Measurements from ENCODE around the gene AQP2. TPM values are rescaled to one million over a fixed set of nuclear protein-coding genes. Genes with fewer than 3 reads are reported as not detected.

AQP2 gene
- total and polyA plus RNA-seq, 2 of the 13 experiments (the other 11 are each of a cell fraction or from before 2014, with no cell fraction given), result not detected

DNA sequence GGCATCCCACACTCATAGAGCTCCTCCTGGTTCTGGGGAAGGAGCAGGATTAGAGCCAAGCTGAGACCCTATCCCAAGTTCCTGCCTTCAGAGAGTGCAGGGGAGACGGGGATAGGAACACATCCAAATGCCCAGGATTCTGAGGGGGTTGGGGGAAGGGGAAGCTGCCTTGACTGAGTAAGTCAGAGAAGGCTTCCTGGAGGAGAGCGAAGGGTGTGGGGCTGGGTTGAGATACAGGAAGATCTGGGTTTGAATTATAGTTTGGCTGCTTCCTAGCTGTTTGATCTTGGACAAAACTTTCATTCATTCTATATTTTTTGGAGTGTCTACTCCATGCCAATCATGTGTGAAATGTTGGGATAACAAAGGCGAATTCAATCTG, 8.0 kb upstream of the AQP2 start (continued):
- TF ChIP-seq ZBTB38 (CRISPR knock-in tag; IDR thresholded peaks at IDR 0.05) (no peak), ZMAT3 (CRISPR knock-in tag; conservative IDR thresholded peaks at IDR 0.05) (no peak)
- TF ChIP-seq, protein P1, sequence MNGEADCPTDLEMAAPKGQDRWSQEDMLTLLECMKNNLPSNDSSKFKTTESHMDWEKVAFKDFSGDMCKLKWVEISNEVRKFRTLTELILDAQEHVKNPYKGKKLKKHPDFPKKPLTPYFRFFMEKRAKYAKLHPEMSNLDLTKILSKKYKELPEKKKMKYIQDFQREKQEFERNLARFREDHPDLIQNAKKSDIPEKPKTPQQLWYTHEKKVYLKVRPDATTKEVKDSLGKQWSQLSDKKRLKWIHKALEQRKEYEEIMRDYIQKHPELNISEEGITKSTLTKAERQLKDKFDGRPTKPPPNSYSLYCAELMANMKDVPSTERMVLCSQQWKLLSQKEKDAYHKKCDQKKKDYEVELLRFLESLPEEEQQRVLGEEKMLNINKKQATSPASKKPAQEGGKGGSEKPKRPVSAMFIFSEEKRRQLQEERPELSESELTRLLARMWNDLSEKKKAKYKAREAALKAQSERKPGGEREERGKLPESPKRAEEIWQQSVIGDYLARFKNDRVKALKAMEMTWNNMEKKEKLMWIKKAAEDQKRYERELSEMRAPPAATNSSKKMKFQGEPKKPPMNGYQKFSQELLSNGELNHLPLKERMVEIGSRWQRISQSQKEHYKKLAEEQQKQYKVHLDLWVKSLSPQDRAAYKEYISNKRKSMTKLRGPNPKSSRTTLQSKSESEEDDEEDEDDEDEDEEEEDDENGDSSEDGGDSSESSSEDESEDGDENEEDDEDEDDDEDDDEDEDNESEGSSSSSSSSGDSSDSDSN (CRISPR knock-in tag; IDR thresholded peaks at IDR 0.05), result no peak

- peaks cover 3 to 9% of the 10 kb centered on the region in 2 experiments; a peak in 3 of 5 replicates for H3K27me3 ChIP-seq (ENCODE audit: control insufficient read depth in 1 of 2, insufficient read depth in 2 of 2, low read length in 2 of 2)
- H3K4me1 ChIP-seq (ENCODE audit: insufficient read depth, low read length), result peaks cover 29% of the 10 kb centered on the region
- 54% methylated on average over 10 of the region's 14 CpGs for WGBS (ENCODE audit: low lambda C conversion rate)
- TF ChIP-seq SP140L (CRISPR knock-in tag; IDR thresholded peaks at IDR 0.05; ENCODE audit: borderline replicate concordance), result no peak
- TF ChIP-seq NFYB (CRISPR knock-in tag; IDR thresholded peaks at IDR 0.05), result no peak
- no peak for TF ChIP-seq ZNF800 (CRISPR knock-in tag; IDR thresholded peaks at IDR 0.05)
- TF ChIP-seq MIER3 (CRISPR knock-in tag; IDR thresholded peaks at IDR 0.05; ENCODE audit: borderline replicate concordance), result no peak
- TF ChIP-seq RCOR2 (CRISPR knock-in tag; IDR thresholded peaks at IDR 0.05), result no peak
- TF ChIP-seq TBP (CRISPR knock-in tag; IDR thresholded peaks at IDR 0.05), result no peak
- TF ChIP-seq, protein P2, sequence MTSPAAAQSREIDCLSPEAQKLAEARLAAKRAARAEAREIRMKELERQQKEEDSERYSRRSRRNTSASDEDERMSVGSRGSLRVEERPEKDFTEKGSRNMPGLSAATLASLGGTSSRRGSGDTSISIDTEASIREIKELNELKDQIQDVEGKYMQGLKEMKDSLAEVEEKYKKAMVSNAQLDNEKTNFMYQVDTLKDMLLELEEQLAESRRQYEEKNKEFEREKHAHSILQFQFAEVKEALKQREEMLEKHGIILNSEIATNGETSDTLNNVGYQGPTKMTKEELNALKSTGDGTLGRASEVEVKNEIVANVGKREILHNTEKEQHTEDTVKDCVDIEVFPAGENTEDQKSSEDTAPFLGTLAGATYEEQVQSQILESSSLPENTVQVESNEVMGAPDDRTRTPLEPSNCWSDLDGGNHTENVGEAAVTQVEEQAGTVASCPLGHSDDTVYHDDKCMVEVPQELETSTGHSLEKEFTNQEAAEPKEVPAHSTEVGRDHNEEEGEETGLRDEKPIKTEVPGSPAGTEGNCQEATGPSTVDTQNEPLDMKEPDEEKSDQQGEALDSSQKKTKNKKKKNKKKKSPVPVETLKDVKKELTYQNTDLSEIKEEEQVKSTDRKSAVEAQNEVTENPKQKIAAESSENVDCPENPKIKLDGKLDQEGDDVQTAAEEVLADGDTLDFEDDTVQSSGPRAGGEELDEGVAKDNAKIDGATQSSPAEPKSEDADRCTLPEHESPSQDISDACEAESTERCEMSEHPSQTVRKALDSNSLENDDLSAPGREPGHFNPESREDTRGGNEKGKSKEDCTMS (CRISPR knock-in tag; conservative IDR thresholded peaks at IDR 0.05), result no peak
- no peak for TF ChIP-seq TAF1 (CRISPR knock-in tag; IDR thresholded peaks at IDR 0.05)
- no peak for TF ChIP-seq ZNF792 (CRISPR knock-in tag; IDR thresholded peaks at IDR 0.05)
- TF ChIP-seq ATF6 (CRISPR knock-in tag; conservative IDR thresholded peaks at IDR 0.05), result no peak
- no peak for TF ChIP-seq ZNF670 (CRISPR knock-in tag; IDR thresholded peaks at IDR 0.05; ENCODE audit: borderline replicate concordance)
- TF ChIP-seq ZNF333 (CRISPR knock-in tag; IDR thresholded peaks at IDR 0.05; ENCODE audit: borderline replicate concordance), result no peak
- no peak overlapping the region for H3K4me2 ChIP-seq (ENCODE audit: low read depth, low read length)
- intact Hi-C loops (cut with micrococcal nuclease; ENCODE audit: unreplicated experiment), result loop anchor here (10.0 kb wide), 1 partner anchor 78 kb away; no protein-coding TSS in a partner anchor
- DNase-seq (ENCODE audit: low spot score), result no peak
- ATAC-seq, result no peak
- BruUV-seq (replicated peaks), result no TSS peak
- no peak overlapping the region for H2AFZ ChIP-seq (ENCODE audit: low read length)
- H3K36me3 ChIP-seq (replicated peaks in 1 of 2; ENCODE audit: control insufficient read depth in 1 of 2, insufficient read depth in 2 of 2, low read length in 2 of 2), result no peaks in the 10 kb centered on the region
- no peaks in the 10 kb centered on the region for H4K20me1 ChIP-seq (ENCODE audit: insufficient read depth, low read length)
- no peak for FAIRE-seq
- no peak overlapping the region for H3K4me3 ChIP-seq (replicated peaks in 1 of 3; ENCODE audit: insufficient read depth in 1 of 3, low read depth in 2 of 3, low read length in 3 of 3)
- POLR2A ChIA-PET, result no interaction called here
- no peaks in the 10 kb centered on the region for H3K9me3 ChIP-seq (ENCODE audit: low read length)
- no peaks in the 10 kb centered on the region for H3K79me2 ChIP-seq (ENCODE audit: insufficient read depth, low read length)
- in situ Hi-C loops (cut with HindIII; ENCODE audit: extremely low pct_ligation_motif_present, low pct_unique_long_range_greater_than_20kb), result loop anchor here (5.0 kb wide), 1 partner anchor 76 kb away; no protein-coding TSS in a partner anchor
- CTCF ChIA-PET (ENCODE audit: low intra/inter-chr PET ratio, low total read pairs), result no interaction called here
- no peak overlapping the region for H3K9ac ChIP-seq (ENCODE audit: insufficient read depth, low read depth, low read length)
- no peak overlapping the region for H3K27ac ChIP-seq (ENCODE audit: extremely low read length, insufficient read depth, low read length)
Observed at GRCh38 chr12:49942921-49943624, 7.5 kb upstream of the AQP2 start.

All from HepG2 (cell line).